ACHN (cell line): ENCODE results near the gene TDRD15.
"Not testable (repeated sequence)": the region's sequence is repeated elsewhere in the genome, so short reads cannot be mapped to it uniquely, and the experiment has no call there.

Experiments
- DNase-seq: peaks from one replicate; pipeline ENCODE4 v3.0.0-alpha.2; 2015
- in situ Hi-C: cut with HindIII; loops from 2 replicates; pipeline ENCODE4 v1.10.0; 2017; ENCODE audit warnings: low sequenced_read_pairs, low pct_ligation_motif_present, low pct_unique_long_range_greater_than_20kb

TDRD15 gene

DNA sequence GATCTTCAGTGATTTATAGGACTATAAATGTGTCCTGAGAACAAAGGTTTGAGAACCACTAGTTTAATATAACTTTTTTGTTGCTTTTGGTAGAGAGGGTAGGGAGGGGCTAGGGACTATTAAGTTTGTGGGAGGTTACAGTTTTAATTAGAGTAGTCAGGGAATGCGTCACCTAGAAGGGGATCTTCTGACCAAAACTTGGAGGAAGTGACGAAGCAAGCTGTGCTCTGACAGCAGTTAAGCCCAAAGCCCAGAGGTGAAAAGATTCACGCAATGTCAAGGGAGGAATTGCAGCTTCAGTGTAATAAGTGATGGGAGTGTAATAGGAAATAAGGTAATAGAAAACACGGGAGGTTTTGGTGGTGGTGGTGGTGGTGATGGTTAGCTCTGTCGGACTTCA is 8.1 kb downstream of the TDRD15 start:
- DNase-seq, result no peak
- in situ Hi-C loops, result no loop called here

DNA sequence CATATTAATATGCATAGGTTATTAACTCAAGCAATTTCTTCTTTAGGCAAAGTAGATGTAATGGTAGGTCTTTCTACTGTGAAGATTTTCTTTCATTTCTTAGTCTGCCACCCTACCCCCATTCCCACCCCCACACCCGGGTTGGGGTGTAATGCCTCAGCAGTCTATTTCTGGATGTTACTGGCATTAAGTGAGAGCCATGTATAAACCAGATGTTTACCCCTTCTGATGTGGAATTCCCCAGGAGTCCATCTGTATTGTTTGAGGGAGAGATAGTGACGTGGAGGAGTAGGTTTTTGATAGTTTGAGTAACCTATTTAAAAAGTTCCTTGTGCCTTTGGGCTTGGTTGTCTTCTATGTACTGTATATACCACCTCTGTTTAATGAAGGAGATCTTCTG is 11.8 kb downstream of the TDRD15 start:
- no peak for DNase-seq
- in situ Hi-C loops, result no loop called here

- DNase-seq, result no peak
These were observed 18.4 kb downstream of the TDRD15 start for GRCh38 chr2:21142149-21142548.

DNA sequence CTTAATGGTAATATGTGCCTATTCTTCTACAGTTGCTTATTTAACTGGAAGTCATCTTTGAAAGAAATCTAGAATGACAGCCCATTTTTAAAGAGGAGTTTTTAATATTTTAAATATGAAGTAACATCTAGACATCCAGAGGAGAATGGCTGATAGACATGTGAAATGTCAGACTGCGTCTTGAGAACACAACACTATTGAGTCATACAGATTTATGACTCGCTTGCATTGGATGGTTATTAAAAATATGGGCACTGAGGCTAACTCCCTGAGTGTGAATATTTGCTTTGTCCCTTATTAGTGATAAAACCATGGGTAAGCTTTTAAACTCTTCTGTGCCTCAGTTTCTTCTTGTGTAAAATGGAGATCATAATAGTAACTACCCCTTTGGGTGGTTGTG is 22.9 kb downstream of the TDRD15 start:
- no peak for DNase-seq
- in situ Hi-C loops, result no loop called here

More at GRCh38 chr2:21142149-21142548, 18.4 kb downstream of the TDRD15 start:
- in situ Hi-C loops, result no loop called here

- no peak for DNase-seq
- in situ Hi-C loops, result no loop called here
These were observed 24.9 kb downstream of the TDRD15 start for GRCh38 chr2:21148718-21149117.

DNA sequence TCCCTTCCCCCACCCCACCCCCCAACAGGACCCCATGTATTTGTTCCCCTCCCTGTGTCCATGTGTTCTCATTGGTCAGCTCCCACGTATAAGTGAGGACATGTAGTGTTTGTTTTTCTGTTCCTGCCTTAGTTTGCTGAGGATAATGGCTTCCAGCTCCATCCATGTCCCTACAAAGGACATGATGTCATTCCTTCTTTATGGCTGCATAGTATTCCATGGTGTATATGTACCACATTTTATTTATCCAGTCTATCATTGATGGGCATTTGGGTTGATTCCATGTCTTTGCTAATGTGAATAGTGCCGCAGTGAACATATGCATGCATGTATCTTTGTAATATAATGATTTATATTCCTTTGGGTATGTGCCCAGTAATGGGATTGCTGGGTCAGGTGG is 27.5 kb downstream of the TDRD15 start:
- in situ Hi-C loops, DNase-seq: not testable (repeated sequence)

DNA sequence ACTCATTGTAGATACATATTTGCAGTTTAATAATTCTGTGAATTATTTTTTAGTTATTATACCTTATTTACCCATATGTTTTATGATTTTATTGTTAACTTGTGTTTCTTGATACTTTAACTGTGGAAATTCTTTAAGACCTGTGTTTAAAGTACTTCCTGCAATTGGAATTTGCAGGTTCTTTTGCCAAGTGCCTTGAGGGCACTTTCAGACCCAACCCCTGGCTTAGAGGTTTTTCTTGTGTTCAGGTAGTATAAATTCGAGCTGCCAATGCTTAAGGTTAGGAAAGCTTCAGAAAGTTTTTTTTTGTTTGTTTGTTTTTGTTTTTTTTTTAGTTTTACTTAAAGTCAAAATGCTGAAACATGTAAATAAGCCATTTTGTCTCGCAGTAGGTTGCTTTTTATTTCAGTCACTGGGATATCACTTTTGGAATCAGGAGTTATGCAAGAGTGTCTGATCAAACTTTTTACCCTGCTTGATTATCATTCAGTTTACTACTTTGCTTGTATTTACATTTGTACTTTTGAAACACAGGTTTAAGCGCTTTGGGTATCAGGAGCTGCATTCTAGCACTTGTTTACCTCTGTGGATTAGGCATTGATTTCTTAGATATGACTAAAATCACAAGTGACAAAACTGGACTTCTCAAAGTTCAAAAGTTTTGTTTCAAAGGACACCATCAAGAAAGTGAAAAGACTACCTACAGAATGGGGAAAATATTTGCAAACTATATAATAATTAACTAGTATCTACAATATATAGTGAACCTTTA is 31.8 kb downstream of the TDRD15 start:
- in situ Hi-C loops, result no loop called here
- DNase-seq, result no peak

DNA sequence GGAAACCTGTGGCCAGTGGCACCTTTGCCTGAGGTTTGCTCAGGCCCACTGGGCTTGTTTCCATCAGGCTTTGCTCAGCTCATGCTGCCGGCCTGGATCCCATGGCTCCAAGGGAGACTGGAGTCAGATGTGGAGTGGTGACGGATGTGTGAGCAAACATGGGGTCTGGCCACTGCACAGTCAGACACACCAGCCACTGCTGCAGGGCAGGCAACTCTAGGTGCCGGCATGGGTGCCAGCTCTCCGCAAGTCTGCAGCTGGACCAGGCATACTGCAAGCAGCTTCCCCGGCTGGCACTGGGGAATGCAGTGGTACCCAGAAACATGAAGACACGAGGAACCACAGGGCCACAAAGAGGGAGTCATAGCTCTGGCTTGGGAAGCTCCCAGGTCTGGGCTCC is 37.4 kb downstream of the TDRD15 start:
- no peak for DNase-seq
- in situ Hi-C loops, result no loop called here

DNA sequence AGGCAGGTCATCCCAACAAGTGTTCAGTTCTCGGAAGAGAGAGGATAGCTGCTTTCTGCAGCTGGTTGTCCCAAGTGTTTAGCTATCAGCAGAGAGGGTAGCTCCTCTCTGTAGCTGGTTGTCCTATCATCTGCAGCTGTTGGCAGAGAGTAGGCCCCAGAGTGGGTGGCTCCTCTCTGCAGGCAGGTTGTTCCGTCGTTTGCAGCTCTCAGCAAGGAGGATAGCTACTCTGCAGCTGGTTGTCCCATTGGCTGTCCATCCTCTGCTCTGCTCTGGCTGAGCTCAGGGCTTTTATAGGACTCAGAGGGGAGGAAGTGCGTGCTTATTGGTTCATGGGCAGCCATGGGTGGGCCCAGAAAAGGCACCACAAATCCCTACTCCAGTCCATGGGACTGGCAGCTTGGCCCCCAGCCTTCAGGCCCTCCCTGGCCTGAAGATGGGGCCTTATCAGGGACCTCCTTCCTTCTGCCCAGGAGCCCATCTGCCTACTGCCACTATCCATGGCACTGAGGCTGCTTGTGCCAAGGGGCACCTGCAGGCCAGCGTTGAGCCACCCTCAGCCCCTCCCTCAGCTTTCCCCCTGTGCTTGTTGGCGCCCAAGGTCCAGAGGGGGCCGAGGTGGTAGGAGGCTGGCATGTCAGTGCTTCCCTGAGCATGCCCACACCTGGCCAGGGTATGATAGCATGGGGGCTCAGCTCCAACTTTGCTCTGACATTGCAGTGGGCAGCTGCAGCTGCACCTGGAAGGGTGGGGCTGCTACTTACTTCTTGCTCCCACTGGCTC is 38.3 kb downstream of the TDRD15 start:
- in situ Hi-C loops, result no loop called here
- no peak for DNase-seq

GRCh38 chr2:21162615-21162878 is 38.8 kb downstream of the TDRD15 start:
- in situ Hi-C loops, result no loop called here

GRCh38 chr2:21163213-21163612 is 39.4 kb downstream of the TDRD15 start:
- in situ Hi-C loops, result no loop called here
- no peak for DNase-seq

More at GRCh38 chr2:21162615-21162878, 38.8 kb downstream of the TDRD15 start:
- no peak for DNase-seq

- peak; percentile 10 for DNase-seq
- in situ Hi-C loops, result no loop called here
These were observed 41.6 kb downstream of the TDRD15 start for GRCh38 chr2:21165350-21165749.

DNA sequence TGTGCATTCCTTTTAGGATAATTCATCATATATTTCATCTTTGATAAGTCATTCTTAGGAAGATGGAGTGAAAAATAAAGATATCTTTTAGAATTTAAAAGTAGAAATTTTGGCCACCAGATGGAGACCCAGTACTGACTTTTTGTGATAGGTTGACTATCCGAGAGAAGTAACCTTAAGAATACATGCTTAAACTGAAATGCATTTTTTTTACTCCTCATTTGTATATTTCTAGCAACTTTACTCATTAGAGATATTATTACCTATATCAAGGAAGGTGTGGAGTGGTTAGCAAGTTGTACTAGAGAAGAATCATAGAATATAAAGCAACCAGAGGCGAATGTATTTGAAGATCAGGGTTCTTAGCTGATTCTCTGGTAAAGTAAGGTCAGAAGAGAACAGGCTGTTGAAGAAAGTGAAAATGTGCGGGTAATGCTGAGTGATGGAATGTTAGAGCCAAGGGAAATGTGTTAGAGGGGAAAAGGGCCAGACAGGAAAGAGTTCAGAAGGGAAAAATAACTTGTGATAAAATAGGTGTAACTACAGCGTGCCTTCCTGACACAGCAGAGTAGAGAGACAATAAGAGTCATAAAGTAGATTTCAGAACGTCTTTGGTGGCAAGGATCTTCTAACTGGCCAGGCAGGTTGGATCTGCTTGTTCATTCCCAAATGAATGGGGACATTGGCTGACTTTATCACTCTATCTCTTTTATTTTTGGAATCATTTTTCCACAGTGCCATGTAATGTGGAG is 52.3 kb downstream of the TDRD15 start:
- DNase-seq, result peak; percentile 21
- in situ Hi-C loops, result no loop called here

DNA sequence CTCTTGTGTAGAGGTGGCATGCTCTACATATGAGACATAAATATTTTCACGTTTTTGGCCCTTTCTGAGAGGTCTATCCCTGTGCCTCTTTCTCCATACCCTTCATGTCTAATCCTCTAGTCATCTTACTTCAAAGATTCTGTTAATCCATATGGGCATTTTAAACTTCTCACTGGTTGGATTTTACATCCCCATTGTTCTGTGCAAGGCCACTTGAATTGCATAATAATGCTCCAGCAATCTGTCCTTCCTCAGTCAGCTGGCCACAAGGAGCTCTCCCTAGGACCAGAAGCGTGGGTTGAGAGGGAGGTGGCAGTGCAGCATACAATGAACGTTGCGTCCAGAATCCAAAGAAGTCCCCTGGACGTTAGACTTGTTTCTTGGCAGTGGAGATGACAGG is 58.2 kb downstream of the TDRD15 start:
- no peak for DNase-seq
- in situ Hi-C loops, result no loop called here

- in situ Hi-C loops, result no loop called here
- no peak for DNase-seq
These were observed 59.5 kb downstream of the TDRD15 start for GRCh38 chr2:21183306-21183705.

DNA sequence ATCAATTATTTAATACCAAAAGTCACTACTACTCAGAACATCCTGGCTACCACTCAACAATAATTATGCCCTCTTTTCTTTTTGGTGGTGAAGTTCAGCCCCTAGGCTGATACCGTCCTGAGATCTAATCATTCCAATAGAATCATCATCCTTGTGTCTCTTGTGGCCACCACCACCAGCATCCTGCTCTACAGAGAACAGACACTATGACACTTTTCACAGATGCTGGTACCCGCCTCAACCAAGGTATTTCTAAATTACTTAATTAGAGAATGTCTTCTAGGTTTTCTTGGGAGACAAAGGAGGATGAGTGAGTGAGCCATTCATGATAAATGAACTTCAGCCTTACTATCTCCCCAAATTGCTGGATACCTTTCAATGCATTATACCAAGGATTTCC is 60.0 kb downstream of the TDRD15 start:
- in situ Hi-C loops, result no loop called here
- no peak for DNase-seq

DNA sequence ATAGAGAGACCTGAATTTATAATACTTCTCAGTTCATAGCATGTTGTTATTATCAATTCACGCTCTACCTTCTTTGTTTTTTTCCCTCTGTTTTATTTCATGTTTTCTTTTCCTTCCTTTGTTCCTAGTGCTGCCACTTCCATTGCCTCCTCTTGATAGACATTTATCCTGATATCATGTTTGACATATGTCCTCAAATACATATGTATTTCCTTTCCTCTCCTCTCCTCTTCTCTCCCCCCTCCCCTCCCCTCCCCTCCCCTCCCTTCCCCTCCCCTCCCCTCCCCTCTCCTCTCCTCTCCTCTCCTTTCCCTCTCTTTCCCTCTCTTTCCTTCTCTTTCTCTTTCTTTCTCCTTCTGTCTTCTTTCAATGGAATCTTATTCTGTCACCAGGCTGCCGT is 67.8 kb downstream of the TDRD15 start:
- no peak for DNase-seq
- in situ Hi-C loops, result no loop called here
